Gastrocnemius medialis (tissue), 4 donors: ENCODE measurements around the gene PAX2. TPM values are rescaled to one million over a fixed set of nuclear protein-coding genes. Genes with fewer than 3 reads are reported as not detected.

Experiments
- ATAC-seq, 2 donors: fragments of 150-250 bp; one replicate each; pipeline ENCODE4 v1.9.1; 2016
- DNase-seq, 2 donors: peaks; one replicate each; pipeline ENCODE4 v3.0.0-alpha.2; 2019
- H3K27ac ChIP-seq, 4 donors: fragments of 200-600 bp; sonication (generic); 1 replicate in 1 of 4; 2 replicates in 3 of 4; pipeline ENCODE4 v1.5.1; 2016 to 2018; ENCODE audit warnings: mild to moderate bottlenecking in 2 of 4, moderate library complexity in 1 of 4
- H3K27me3 ChIP-seq, 3 donors: fragments of 200-600 bp; sonication (generic) in 2 of 3; 1 replicate in 1 of 3; 2 replicates in 2 of 3; pipeline versions ENCODE4 v1.5.1 to v1.6.0; 2016 to 2019; ENCODE audit warnings: mild to moderate bottlenecking in 1 of 3, moderate library complexity in 1 of 3
- H3K36me3 ChIP-seq, 2 donors: fragments of 200-600 bp; sonication (generic) in 1 of 2; one replicate each; pipeline ENCODE4 v1.5.1; 2017 to 2018
- H3K4me1 ChIP-seq, 2 donors: fragments of 200-600 bp; sonication (generic) in 1 of 2; one replicate each; pipeline ENCODE4 v1.5.1; 2016 to 2017; ENCODE audit warnings: mild to moderate bottlenecking in 2 of 2
- H3K4me3 ChIP-seq, 4 donors: fragments of 200-600 bp; sonication (generic) in 3 of 4; 1 replicate in 1 of 4; 2 replicates in 3 of 4; pipeline ENCODE4 v1.5.1; 2016 to 2019; ENCODE audit warnings: mild to moderate bottlenecking in 2 of 4
- H3K9me3 ChIP-seq, 3 donors: fragments of 200-600 bp; sonication (generic) in 2 of 3; 1 replicate in 1 of 3; 2 replicates in 2 of 3; pipeline ENCODE4 v1.5.1; 2016 to 2019
- CTCF ChIP-seq, 5 experiments: fragments of 450-650 bp in 3 of 5; fragments of 200-600 bp in 2 of 5; sonication (generic) in 2 of 5; IDR thresholded peaks in 4 of 5; conservative IDR thresholded peaks in 1 of 5; 1 replicate in 4 of 5; 2 replicates in 1 of 5; pipeline ENCODE4 v1.5.1; 2016 to 2019; ENCODE audit warnings: antibody characterized with exemption in 5 of 5, mild to moderate bottlenecking in 3 of 5, moderate library complexity in 3 of 5
- POLR2A ChIP-seq, 2 donors: fragments of 450-650 bp; IDR thresholded peaks; one replicate each; pipeline ENCODE4 v1.6.1; 2017; ENCODE audit warnings: antibody characterized with exemption in 2 of 2, mild to moderate bottlenecking in 2 of 2, moderate library complexity in 2 of 2
- in situ Hi-C, 4 donors: fragments of 200-750 bp; cut with MboI; loops; one replicate each; pipeline versions ENCODE4 v1.15.0 to v1.8.0; 2017; ENCODE audit warnings: low sequenced_read_pairs in 4 of 4
- intact Hi-C: fragments of 100-400 bp; cut with DNase I; formaldehyde crosslinking; loops from one replicate; pipeline ENCODE4 v1.15.1; 2023; ENCODE audit warnings: low total_unique reads
- total RNA-seq, 4 donors: library from RNA; depleted of rRNA; stranded (reverse); fragments of >200 nt; gene quantifications; one replicate each; pipeline versions ENCODE4 v1.1.0 to v1.2.3, GENCODE V29; 2016

Gene PAX2
- total RNA-seq, 4 donors from 2014 or later: not detected

GRCh38 chr10:100769481-100769880 lies 24.1 kb downstream of the PAX2 start:
- intact Hi-C loops (no loop called here), in situ Hi-C loops (no loop called here)
- DNase-seq (no peak), ATAC-seq (no peak)
- Histone ChIP-seq H3K4me1 (no peaks in the 10 kb centered on the region), H3K27ac (no peak overlapping the region), H3K36me3 (no peaks in the 10 kb centered on the region), H3K27me3 (peaks cover 8 to 24% (median 24%) of the 10 kb centered on the region in 3 donors), H3K9me3 (no peaks in the 10 kb centered on the region), H3K4me3 (no peak overlapping the region)
- no peak for TF ChIP-seq POLR2A (IDR thresholded peaks at IDR 0.05)
- TF ChIP-seq CTCF (IDR thresholded peaks at IDR 0.05 in 4 of 5, conservative IDR thresholded peaks at IDR 0.05 in 1 of 5): no peak

GRCh38 chr10:100773646-100774045 lies 28.3 kb downstream of the PAX2 start:
- TF ChIP-seq CTCF (IDR thresholded peaks at IDR 0.05 in 4 of 5, conservative IDR thresholded peaks at IDR 0.05 in 1 of 5) (no peak), POLR2A (IDR thresholded peaks at IDR 0.05) (no peak)
- H3K4me3 ChIP-seq: no peak overlapping the region
- in situ Hi-C loops (no loop called here), intact Hi-C loops (no loop called here)
- H3K9me3 ChIP-seq: no peaks in the 10 kb centered on the region
- H3K27ac ChIP-seq: no peak overlapping the region
- DNase-seq: no peak
- no peaks in the 10 kb centered on the region for H3K4me1 ChIP-seq
- H3K36me3 ChIP-seq: no peaks in the 10 kb centered on the region
- H3K27me3 ChIP-seq: peaks cover 3 to 11% (median 10%) of the 10 kb centered on the region in 3 donors
- ATAC-seq: no peak

- TF ChIP-seq CTCF (IDR thresholded peaks at IDR 0.05 in 4 of 5, conservative IDR thresholded peaks at IDR 0.05 in 1 of 5) (no peak), POLR2A (IDR thresholded peaks at IDR 0.05) (no peak)
- DNase-seq (no peak), ATAC-seq (no peak)
- Histone ChIP-seq H3K4me1 (no peaks in the 10 kb centered on the region), H3K4me3 (no peak overlapping the region), H3K27me3 (peaks cover 3 to 15% (median 11%) of the 10 kb centered on the region in 3 donors), H3K9me3 (no peaks in the 10 kb centered on the region), H3K36me3 (no peaks in the 10 kb centered on the region), H3K27ac (no peak overlapping the region)
- in situ Hi-C loops: no loop called here
- intact Hi-C loops: no loop called here
Observed at GRCh38 chr10:100774223-100774622, 28.8 kb downstream of the PAX2 start.

GRCh38 chr10:100774876-100775275 lies 29.5 kb downstream of the PAX2 start:
- Histone ChIP-seq H3K4me1 (no peaks in the 10 kb centered on the region), H3K27ac (no peak overlapping the region), H3K9me3 (no peaks in the 10 kb centered on the region), H3K4me3 (no peak overlapping the region), H3K27me3 (peaks cover 3 to 15% (median 15%) of the 10 kb centered on the region in 3 donors), H3K36me3 (no peaks in the 10 kb centered on the region)
- in situ Hi-C loops: no loop called here
- ATAC-seq (no peak), DNase-seq (no peak)
- TF ChIP-seq POLR2A (IDR thresholded peaks at IDR 0.05) (no peak), CTCF (IDR thresholded peaks at IDR 0.05 in 4 of 5, conservative IDR thresholded peaks at IDR 0.05 in 1 of 5) (no peak)
- intact Hi-C loops: no loop called here

GRCh38 chr10:100775386-100775785 lies 30.0 kb downstream of the PAX2 start:
- DNase-seq (no peak), ATAC-seq (no peak)
- intact Hi-C loops: no loop called here
- no peak overlapping the region for H3K4me3 ChIP-seq
- H3K9me3 ChIP-seq: no peaks in the 10 kb centered on the region
- H3K27me3 ChIP-seq: peaks cover 6 to 20% (median 11%) of the 10 kb centered on the region in 3 donors
- no peak for TF ChIP-seq POLR2A (IDR thresholded peaks at IDR 0.05)
- no peak for TF ChIP-seq CTCF (IDR thresholded peaks at IDR 0.05 in 4 of 5, conservative IDR thresholded peaks at IDR 0.05 in 1 of 5)
- H3K4me1 ChIP-seq: no peaks in the 10 kb centered on the region
- in situ Hi-C loops: no loop called here
- no peak overlapping the region for H3K27ac ChIP-seq
- H3K36me3 ChIP-seq: no peaks in the 10 kb centered on the region
